Right atrium auricular region (tissue), 2 donors: ENCODE measurements around the gene ROR2. TPM values are rescaled to one million over a fixed set of nuclear protein-coding genes. Genes with fewer than 3 reads are reported as not detected.

Experiments
- DNase-seq: peaks from one replicate; pipeline ENCODE4 v3.0.0-alpha.2; 2019; ENCODE audit warnings: low spot score
- H3K27ac ChIP-seq, 2 donors: fragments of 200-600 bp; sonication (generic); 1 replicate in 1 of 2; 2 replicates in 1 of 2; pipeline ENCODE4 v1.5.1; 2016 to 2019
- H3K27me3 ChIP-seq, 2 donors: fragments of 200-600 bp; sonication (generic); one replicate each; pipeline versions ENCODE4 v1.5.1 to v1.6.0; 2017 to 2019
- H3K36me3 ChIP-seq: fragments of 200-600 bp; sonication (generic); one replicate; pipeline ENCODE4 v1.5.1; 2016
- H3K4me1 ChIP-seq, 2 donors: fragments of 200-600 bp; sonication (generic); one replicate each; pipeline versions ENCODE4 v1.5.1 to v1.6.0; 2017 to 2019
- H3K4me3 ChIP-seq, 2 donors: fragments of 200-600 bp; sonication (generic); 1 replicate in 1 of 2; 2 replicates in 1 of 2; pipeline ENCODE4 v1.5.1; 2017 to 2019; ENCODE audit warnings: mild to moderate bottlenecking in 1 of 2, moderate library complexity in 1 of 2
- H3K9me3 ChIP-seq, 2 donors: fragments of 200-600 bp; sonication (generic); one replicate each; pipeline ENCODE4 v1.5.1; 2019
- CTCF ChIP-seq, 2 donors: fragments of 200-600 bp; sonication (generic); IDR thresholded peaks; one replicate each; pipeline ENCODE4 v1.5.1; 2019; ENCODE audit warnings: antibody characterized with exemption in 2 of 2
- total RNA-seq, 2 donors: library from RNA; depleted of rRNA; stranded (reverse); fragments of >200 nt; gene quantifications; one replicate each; pipeline ENCODE4 v1.1.0, GENCODE V29; 2016

The ROR2 gene
- total RNA-seq, 2 donors from 2014 or later: 21.8 to 28.5 TPM

- H3K9me3 ChIP-seq: no peaks in the 10 kb centered on the region
- TF ChIP-seq CTCF (IDR thresholded peaks at IDR 0.05): no peak
- H3K27me3 ChIP-seq: no peaks in the 10 kb centered on the region
- no peak overlapping the region for H3K4me3 ChIP-seq
- DNase-seq: no peak
- H3K27ac ChIP-seq: no peak overlapping the region
- H3K4me1 ChIP-seq: peaks cover 0 to 63% of the 10 kb centered on the region in 2 donors
- H3K36me3 ChIP-seq: no peaks in the 10 kb centered on the region
Measured at GRCh38 chr9:91903126-91903911, 46.7 kb downstream of the ROR2 start.

- Histone ChIP-seq H3K4me3 (no peak overlapping the region), H3K27me3 (no peaks in the 10 kb centered on the region), H3K27ac (no peak overlapping the region), H3K4me1 (peaks cover 0 to 63% of the 10 kb centered on the region in 2 donors), H3K36me3 (no peaks in the 10 kb centered on the region), H3K9me3 (no peaks in the 10 kb centered on the region)
- DNase-seq: no peak
- TF ChIP-seq CTCF (IDR thresholded peaks at IDR 0.05): no peak
Measured at GRCh38 chr9:91902475-91903125, 47.4 kb downstream of the ROR2 start.

GRCh38 chr9:91900797-91901177 lies 49.2 kb downstream of the ROR2 start:
- no peak for TF ChIP-seq CTCF (IDR thresholded peaks at IDR 0.05)
- DNase-seq: no peak
- peak overlapping the region; percentile 74 to 75 for H3K27ac ChIP-seq
- no peaks in the 10 kb centered on the region for H3K9me3 ChIP-seq
- H3K4me1 ChIP-seq: peaks cover 0 to 72% of the 10 kb centered on the region in 2 donors
- no peaks in the 10 kb centered on the region for H3K27me3 ChIP-seq
- no peak overlapping the region for H3K4me3 ChIP-seq
- no peaks in the 10 kb centered on the region for H3K36me3 ChIP-seq

GRCh38 chr9:91900055-91900796 lies 49.8 kb downstream of the ROR2 start:
- peaks cover 0 to 72% of the 10 kb centered on the region in 2 donors for H3K4me1 ChIP-seq
- no peaks in the 10 kb centered on the region for H3K36me3 ChIP-seq
- no peak for TF ChIP-seq CTCF (IDR thresholded peaks at IDR 0.05)
- no peaks in the 10 kb centered on the region for H3K9me3 ChIP-seq
- peak overlapping the region; percentile 74 to 75 for H3K27ac ChIP-seq
- no peaks in the 10 kb centered on the region for H3K27me3 ChIP-seq
- DNase-seq: no peak
- H3K4me3 ChIP-seq: peak overlapping the region in 1 of 2 donors; percentile 16

- peaks cover 0 to 72% of the 10 kb centered on the region in 2 donors for H3K4me1 ChIP-seq
- H3K4me3 ChIP-seq: no peak overlapping the region
- H3K9me3 ChIP-seq: no peaks in the 10 kb centered on the region
- no peaks in the 10 kb centered on the region for H3K36me3 ChIP-seq
- no peak for TF ChIP-seq CTCF (IDR thresholded peaks at IDR 0.05)
- peak overlapping the region; percentile 74 to 75 for H3K27ac ChIP-seq
- no peak for DNase-seq
- no peaks in the 10 kb centered on the region for H3K27me3 ChIP-seq
Measured at GRCh38 chr9:91899594-91899993, 50.4 kb downstream of the ROR2 start.
